ENCODE data around the gene SAT2. TPM values are rescaled to one million over a fixed set of nuclear protein-coding genes. Genes with fewer than 3 reads are reported as not detected.

SAT2 gene
- total and polyA plus RNA-seq, 2 of the 13 experiments (the other 11 are each of a cell fraction or from before 2014, with no cell fraction given) = 37.6 to 93.7 TPM

- TF ChIP-seq HMGXB3 (CRISPR knock-in tag; IDR thresholded peaks at IDR 0.05; ENCODE audit: borderline replicate concordance) (peak; percentile 56; the same call in 1 of the 2 replicates), IKZF1 (IDR thresholded peaks at IDR 0.05) (no peak), ZNF546 (CRISPR knock-in tag; conservative IDR thresholded peaks at IDR 0.05) (no peak; the same call in 1 of the 2 replicates), ZFX (CRISPR knock-in tag; IDR thresholded peaks at IDR 0.05; ENCODE audit: low read depth) (peak; percentile 79), TFAP4 (IDR thresholded peaks at IDR 0.05; ENCODE audit: borderline replicate concordance, low read depth) (0 out of 2 replicates have a peak, but pooled peaks have one; percentile 0), KLF15 (CRISPR knock-in tag; IDR thresholded peaks at IDR 0.05; ENCODE audit: borderline replicate concordance) (peak; percentile 58; the same call in 1 of the 2 replicates), HBP1 (CRISPR knock-in tag; IDR thresholded peaks at IDR 0.05; ENCODE audit: low read depth) (peak; percentile 95), NKX3-1 (CRISPR knock-in tag; IDR thresholded peaks at IDR 0.05) (peak; percentile 90), PPARG (CRISPR knock-in tag; conservative IDR thresholded peaks at IDR 0.05) (peak; percentile 49; the same call in 1 of the 2 replicates), ZNF670 (CRISPR knock-in tag; IDR thresholded peaks at IDR 0.05; ENCODE audit: borderline replicate concordance) (peak; percentile 35; the same call in 1 of the 2 replicates), ZNF773 (CRISPR knock-in tag; IDR thresholded peaks at IDR 0.05; ENCODE audit: borderline replicate concordance) (0 out of 2 replicates have a peak, but pooled peaks have one; percentile 58), POLR2G (IDR thresholded peaks at IDR 0.05; ENCODE audit: low read depth, low read length) (peak; percentile 98), ZNF749 (CRISPR knock-in tag; IDR thresholded peaks at IDR 0.05; ENCODE audit: borderline replicate concordance) (0 out of 2 replicates have a peak, but pooled peaks have one; percentile 24), ZFP36L2 (CRISPR knock-in tag; IDR thresholded peaks at IDR 0.05) (no peak), ZNF574 (CRISPR knock-in tag; IDR thresholded peaks at IDR 0.05) (peak; percentile 92), SMARCC2 (IDR thresholded peaks at IDR 0.05) (no peak), ATF7-NPFF (CRISPR knock-in tag; IDR thresholded peaks at IDR 0.05; ENCODE audit: low read depth) (peak; percentile 68), SNAPC2 (CRISPR knock-in tag; IDR thresholded peaks at IDR 0.05) (0 out of 2 replicates have a peak, but pooled peaks have one; percentile 64), ISL2 (CRISPR knock-in tag; IDR thresholded peaks at IDR 0.05) (peak; percentile 66)
Measured at GRCh38 chr17:7583253-7584109, 44.1 kb downstream of the SAT2 start, which contains the start of gene MPDU1 (continued).

All from HepG2 (cell line).